RPMI7951 (cell line): Measurements from ENCODE around the gene TTYH3. TPM values are rescaled to one million over a fixed set of nuclear protein-coding genes. Genes with fewer than 3 reads are reported as not detected.

Source experiments
- DNase-seq: peaks from one replicate; pipeline ENCODE4 v3.0.0-alpha.2; 2012; ENCODE audit warnings: low read depth
- total RNA-seq: library from RNA; depleted of rRNA; stranded (reverse); fragments of >200 nt; shearing (Covaris generic); gene quantifications from 2 replicates; pipeline ENCODE4 v1.2.3, GENCODE V29; 2014

The TTYH3 gene
- total RNA-seq, 1 experiment from 2014 or later = 20.5 TPM

- no peak for DNase-seq
These were observed 17.5 kb downstream of the TTYH3 start for GRCh38 chr7:2649139-2649838.

- no peak for DNase-seq
These were observed 18.2 kb downstream of the TTYH3 start for GRCh38 chr7:2649991-2650390.

- no peak for DNase-seq
These were observed 18.7 kb downstream of the TTYH3 start for GRCh38 chr7:2650451-2650850.

DNA sequence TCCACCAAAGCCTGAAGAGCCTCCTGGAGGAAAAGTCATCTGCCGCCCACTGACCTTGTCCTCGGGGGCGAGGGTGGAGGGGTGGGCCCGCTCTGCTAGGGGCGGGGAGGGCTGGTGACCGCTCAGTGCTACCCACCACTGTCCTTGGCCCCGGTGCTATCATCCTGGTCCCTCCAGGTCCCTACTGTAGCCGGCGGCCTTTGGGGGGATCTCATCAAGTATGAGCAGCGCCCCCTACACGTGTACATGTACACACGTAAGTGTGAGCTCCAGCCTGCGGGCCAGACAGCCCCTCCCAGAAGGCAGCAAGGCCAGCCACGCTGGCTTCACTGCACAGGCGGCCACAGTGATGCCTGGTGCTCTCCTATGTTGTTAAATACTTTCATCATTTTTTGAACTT lies 19.6 kb downstream of the TTYH3 start:
- no peak for DNase-seq

DNA sequence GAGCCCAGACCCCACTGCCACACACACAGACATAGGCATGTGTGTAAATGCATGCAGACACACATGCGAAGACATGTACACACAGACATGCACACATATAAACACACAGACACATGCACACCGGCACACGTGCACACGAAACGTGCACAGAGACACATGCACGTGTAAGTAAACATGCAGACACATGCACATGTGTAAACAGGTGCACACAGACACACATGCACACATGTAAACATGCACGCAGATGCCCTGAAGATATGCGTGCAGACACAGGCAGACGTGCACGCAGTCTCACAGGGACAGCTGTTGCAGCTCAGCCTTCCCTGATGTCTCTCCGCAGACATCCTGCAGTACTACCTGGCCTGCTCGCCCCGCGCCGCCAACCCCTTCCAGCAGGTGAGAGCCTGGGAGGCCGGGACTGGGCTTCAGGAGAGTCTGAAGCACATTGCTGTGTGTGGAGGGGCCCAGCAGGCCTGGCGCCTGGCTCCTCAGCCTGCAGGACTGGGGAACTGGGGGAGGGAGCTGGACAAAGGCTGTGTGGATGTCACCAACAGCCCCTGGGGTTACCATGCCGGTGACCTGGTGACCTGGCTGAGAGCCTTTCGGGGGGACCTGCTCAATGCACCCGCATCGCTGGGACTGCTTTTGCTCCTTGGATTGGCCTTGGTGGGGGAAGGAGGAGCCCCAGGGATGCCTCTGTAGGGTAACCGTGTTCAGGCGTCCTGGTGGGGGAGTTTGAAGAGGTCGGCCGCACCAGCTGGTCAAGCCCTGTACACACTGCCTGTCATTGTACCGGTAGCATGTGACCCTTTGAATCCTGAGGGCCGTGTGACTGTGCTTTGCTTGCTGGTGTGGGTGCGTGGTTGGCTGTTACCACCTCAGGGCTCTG lies 20.3 kb downstream of the TTYH3 start:
- peak; percentile 63 for DNase-seq

DNA sequence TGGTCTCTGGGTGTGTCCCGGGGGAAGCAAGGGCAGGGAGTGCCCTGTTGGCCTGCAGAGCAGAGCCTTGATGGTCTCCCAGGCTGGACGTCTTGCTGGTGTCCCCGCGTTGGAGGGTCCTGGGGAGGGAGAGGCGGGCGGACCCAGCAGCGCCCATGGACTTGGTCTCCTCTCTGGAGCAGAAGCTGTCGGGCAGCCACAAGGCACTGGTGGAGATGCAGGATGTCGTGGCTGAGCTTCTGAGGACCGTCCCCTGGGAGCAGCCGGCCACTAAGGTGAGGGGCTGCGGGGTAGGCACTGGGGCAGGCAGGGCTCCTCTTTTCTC lies 20.9 kb downstream of the TTYH3 start:
- DNase-seq = no peak

DNA sequence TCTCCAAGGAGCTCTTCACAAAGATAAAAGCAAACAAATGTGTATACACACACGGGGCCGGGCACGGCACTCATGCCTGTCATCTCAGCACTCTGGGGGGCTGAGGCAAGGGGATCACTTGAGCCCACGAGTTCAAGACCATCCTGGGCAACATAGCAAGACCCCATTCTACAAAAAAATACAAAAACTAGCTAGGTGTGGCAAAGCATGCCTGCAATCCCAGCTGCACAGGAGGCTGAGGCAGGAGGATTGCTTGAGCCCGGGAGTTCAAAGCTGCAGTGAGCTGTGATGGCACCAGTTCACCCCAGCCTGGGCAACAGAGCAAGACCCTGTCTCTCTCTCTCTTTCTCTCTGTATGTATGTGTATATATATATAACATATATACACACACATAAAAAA lies 22.3 kb downstream of the TTYH3 start:
- no peak for DNase-seq

DNA sequence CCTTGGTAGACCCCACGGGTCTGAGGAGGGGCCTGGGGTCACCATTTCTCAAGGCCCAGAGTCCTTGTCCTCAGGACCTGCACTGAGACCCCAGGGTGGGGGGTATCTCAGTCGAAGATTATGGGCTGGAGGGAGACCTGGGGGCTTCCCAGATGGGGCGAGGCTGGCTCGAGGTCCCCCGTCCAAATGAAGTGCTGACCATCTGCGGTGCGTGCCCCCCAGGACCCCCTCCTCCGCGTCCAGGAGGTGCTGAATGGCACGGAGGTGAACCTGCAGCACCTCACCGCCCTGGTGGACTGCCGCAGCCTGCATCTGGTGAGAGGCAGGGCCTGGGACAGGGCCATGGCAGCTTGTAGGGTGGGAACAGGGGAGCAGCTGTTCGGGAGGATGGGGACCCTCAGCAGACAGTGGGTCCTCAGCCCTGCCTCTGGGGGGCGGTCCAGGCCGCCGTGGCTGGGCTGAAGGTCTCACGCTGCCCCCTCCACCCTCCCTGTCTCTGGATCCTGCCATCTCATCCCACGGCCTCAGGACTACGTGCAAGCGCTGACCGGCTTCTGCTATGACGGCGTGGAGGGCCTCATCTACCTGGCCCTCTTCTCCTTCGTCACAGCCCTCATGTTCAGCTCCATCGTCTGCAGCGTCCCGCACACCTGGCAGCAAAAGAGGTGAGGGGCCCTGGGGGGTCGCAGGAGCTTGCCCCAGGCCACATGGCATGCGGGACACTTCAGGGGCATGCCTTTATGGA lies 24.3 kb downstream of the TTYH3 start:
- DNase-seq = no peak

DNA sequence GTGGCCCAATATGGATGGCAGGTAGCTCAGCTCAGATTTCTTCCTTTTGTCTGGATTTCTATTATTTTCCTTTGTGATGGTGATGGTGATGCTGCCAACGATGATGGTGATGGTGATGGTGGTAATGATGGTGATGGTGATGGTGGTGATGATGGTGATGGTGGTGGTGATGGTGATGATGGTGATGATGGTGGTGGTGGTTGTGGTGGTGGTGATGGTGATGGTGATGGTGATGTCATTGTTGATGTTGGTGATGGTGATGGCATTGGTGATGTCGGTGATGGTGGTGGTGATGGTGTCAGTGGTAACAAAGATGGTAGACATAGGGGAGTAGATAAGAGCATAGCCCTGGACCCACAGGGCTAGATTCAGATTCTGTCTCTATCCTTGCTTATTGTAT lies 25.4 kb downstream of the TTYH3 start:
- DNase-seq = no peak

- DNase-seq = no peak
These were observed 26.3 kb downstream of the TTYH3 start for GRCh38 chr7:2657920-2658671.

- no peak for DNase-seq
These were observed 27.2 kb downstream of the TTYH3 start for GRCh38 chr7:2658941-2659340.

- no peak for DNase-seq
These were observed 28.0 kb downstream of the TTYH3 start for GRCh38 chr7:2659556-2660358.

DNA sequence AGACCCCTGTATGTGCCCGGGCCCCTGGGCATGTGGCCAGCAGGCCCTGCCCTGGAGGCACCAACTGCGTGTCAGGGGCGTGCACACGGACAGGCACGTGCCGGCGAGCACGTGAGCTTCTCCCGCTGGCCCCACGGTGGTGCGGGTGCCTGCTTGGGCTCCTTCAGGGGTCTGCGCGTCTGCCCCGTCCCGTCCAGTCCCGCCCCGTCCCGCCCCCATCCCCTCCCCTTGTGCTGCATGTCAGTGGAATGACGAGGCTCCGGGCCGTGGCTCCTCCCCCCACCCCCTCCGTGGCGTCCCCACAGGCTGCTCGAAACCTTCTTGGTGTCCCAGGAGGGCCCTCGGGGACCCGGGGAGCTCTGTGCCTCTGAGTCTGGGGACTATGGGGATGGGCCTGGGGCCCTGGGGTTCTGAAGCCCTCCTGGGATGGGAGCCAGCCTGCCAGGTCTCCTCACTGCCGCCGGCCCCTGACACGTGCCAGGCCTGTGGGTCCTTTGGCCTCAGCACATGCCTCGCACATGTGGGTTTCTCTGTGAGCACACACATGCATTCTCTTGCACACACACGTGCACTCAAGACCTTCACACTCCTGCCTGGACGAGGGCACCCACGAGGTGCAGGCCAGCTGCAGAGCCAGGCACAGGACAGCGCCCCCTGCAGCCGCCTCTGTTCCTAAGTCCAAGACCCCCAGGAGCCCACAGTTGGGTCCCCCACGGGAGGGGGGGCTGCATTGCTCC lies 28.7 kb downstream of the TTYH3 start:
- DNase-seq = no peak

- no peak for DNase-seq
These were observed 29.3 kb downstream of the TTYH3 start for GRCh38 chr7:2661096-2661449.

DNA sequence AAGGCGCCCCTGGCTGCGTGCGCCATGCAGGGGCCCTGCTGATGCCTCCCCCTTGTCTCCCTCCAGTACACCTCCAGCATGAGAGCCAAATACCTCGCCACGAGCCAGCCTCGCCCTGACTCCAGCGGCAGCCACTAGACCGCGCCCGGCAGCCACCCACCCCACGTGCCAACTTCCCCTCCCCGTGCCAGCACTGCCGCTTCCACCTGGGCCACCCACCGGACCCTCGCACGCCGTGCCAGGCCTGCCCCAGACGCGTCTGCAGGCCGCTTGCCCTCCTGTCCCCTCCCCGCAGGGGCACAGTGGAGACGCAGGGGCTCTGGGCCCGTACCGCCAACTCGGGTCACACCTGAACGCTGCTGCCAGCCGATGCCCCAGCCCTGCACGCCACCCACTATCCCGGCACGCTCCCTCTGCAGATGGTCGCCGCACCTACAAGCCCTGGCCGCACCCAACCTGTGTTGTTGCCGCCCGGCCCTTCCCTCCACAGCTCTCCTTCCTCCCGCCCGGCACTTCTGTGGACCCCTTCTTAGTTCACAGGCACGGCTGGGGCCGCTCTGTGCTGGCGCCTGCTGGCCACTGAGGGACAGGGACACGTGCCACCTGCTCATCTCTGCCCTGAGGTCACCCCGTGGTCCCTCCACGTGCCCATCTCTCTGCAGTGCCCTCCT lies 30.0 kb downstream of the TTYH3 start:
- DNase-seq = no peak

DNA sequence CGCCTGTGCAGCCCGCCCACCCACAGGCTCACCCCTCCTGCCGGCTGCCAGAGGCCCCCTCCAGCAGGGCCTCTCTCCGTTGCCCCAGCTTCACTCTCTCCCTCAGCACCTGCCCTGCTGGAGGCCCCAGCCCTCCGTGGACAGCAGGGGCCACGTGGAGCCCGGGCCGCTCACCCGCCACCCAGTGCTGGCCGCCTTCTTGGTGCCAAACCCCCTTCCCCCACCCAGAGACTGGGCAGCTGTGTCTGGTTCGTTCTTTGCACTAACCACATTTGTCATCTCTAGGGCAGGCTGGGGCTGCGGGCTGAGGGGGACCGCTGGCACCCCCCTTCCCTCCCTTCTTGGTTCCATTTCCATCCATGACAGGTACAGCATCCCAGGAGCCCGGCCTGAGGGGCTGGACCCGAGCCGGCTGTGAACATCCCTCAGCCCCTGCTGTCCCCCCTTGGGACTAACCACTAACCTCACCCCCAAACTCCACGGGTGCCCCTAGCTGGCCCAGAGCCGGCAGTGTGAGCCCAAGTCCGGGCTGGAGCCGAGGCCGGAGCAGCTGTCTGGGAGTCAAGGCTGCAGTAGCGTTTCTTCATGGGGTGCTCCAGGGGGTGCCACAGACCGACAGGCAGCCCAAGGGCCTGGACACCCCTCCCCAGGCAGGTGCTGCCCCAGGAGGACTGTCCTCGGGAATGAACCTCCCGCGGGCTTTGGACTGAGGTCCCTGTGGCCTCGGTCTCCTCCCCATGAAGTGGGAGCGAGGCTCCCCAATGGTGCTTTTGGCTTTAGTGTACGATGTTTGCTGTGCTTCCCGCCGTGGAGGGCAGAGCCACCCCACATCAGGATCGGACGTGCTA lies 30.7 kb downstream of the TTYH3 start:
- no peak for DNase-seq

- DNase-seq = no peak
These were observed 31.5 kb downstream of the TTYH3 start for GRCh38 chr7:2663121-2663886.

- no peak for DNase-seq
These were observed 32.2 kb downstream of the TTYH3 start for GRCh38 chr7:2663960-2664359.
